SU-DHL-6 (cell line): Measurements from ENCODE around the gene DCAF17.

Experiments
- CTCF ChIP-seq: fragments of 200-600 bp; sonication (generic); IDR thresholded peaks from one replicate; pipeline ENCODE4 v1.5.1; 2017; ENCODE audit warnings: antibody characterized with exemption, mild to moderate bottlenecking, low read length, moderate library complexity; ENCODE audit not compliant: insufficient read depth, poor library complexity, severe bottlenecking
- EZH2phosphoT487 ChIP-seq: fragments of 200-600 bp; sonication (generic), shearing (Covaris generic); conservative IDR thresholded peaks from 2 replicates; pipeline ENCODE4 v1.6.1; 2018; ENCODE audit warnings: mild to moderate bottlenecking, antibody characterized with exemption, low read length, moderate library complexity, mixed read lengths

- TF ChIP-seq CTCF = no peak
- no peak; the same call in 1 of the 2 replicates for TF ChIP-seq EZH2phosphoT487
Observed at GRCh38 chr2:171522052-171522787, 88.2 kb downstream of the DCAF17 start, which contains the start of gene CYBRD1.
